CD14-positive monocyte (primary cell): ENCODE measurements around the gene PLOD2. TPM values are rescaled to one million over a fixed set of nuclear protein-coding genes. Genes with fewer than 3 reads are reported as not detected.

Source experiments
- DNase-seq, 3 donors: peaks; one replicate each; pipeline ENCODE4 v3.0.0-alpha.2; 2011 to 2022
- H2AFZ ChIP-seq: 2 replicates; pipeline ENCODE4 v1.6.0; 2012; ENCODE audit warnings: mild to moderate bottlenecking, low read depth, low read length, inconsistent platforms; ENCODE audit not compliant: insufficient read depth, poor library complexity, severe bottlenecking
- H3K27ac ChIP-seq, 2 donors: 1 replicate in 1 of 2; 2 replicates in 1 of 2; pipeline ENCODE4 v1.5.1; 2012 to 2013; ENCODE audit warnings: low read length in 2 of 2, control low read depth in 1 of 2, inconsistent platforms in 1 of 2, low read depth in 1 of 2, mild to moderate bottlenecking in 1 of 2
- H3K27me3 ChIP-seq, 2 donors: one replicate each; pipeline versions ENCODE4 v1.6.0 to v1.6.1; 2011 to 2013; ENCODE audit warnings: low read length in 2 of 2; ENCODE audit not compliant: control insufficient read depth in 2 of 2, insufficient read depth in 2 of 2
- H3K36me3 ChIP-seq, 2 donors: replicated peaks in 1 of 2; 1 replicate in 1 of 2; 2 replicates in 1 of 2; pipeline versions ENCODE4 v1.5.1 to v1.6.1; 2012 to 2013; ENCODE audit warnings: low read length in 2 of 2, control low read depth in 1 of 2, inconsistent platforms in 1 of 2, mild to moderate bottlenecking in 1 of 2; ENCODE audit not compliant: insufficient read depth in 2 of 2, control insufficient read depth in 1 of 2
- H3K4me1 ChIP-seq, 2 donors: 1 replicate in 1 of 2; 2 replicates in 1 of 2; pipeline versions ENCODE4 v1.5.1 to v1.6.1; 2012 to 2013; ENCODE audit warnings: low read length in 2 of 2, control low read depth in 1 of 2, inconsistent platforms in 1 of 2, mild to moderate bottlenecking in 1 of 2, moderate library complexity in 1 of 2; ENCODE audit not compliant: insufficient read depth in 2 of 2, control insufficient read depth in 1 of 2
- H3K4me2 ChIP-seq: replicated peaks from 2 replicates; pipeline ENCODE3; 2012; ENCODE audit warnings: low read length, moderate library complexity, mild to moderate bottlenecking; ENCODE audit not compliant: poor library complexity, severe bottlenecking; ENCODE audit errors: extremely low read depth
- H3K4me3 ChIP-seq, 3 experiments: fragments of 200-600 bp in 1 of 3; sonication (generic) in 1 of 3; replicated peaks in 1 of 3; 1 replicate in 2 of 3; 2 replicates in 1 of 3; pipeline ENCODE4 v1.5.1; 2011 to 2013; ENCODE audit warnings: low read length in 3 of 3, mild to moderate bottlenecking in 3 of 3, control low read depth in 2 of 3, low read depth in 2 of 3, inconsistent platforms in 1 of 3, moderate library complexity in 1 of 3
- H3K79me2 ChIP-seq: 2 replicates; pipeline ENCODE4 v1.6.0; 2012; ENCODE audit warnings: mild to moderate bottlenecking, control low read depth, inconsistent platforms, low read length, moderate library complexity; ENCODE audit not compliant: insufficient read depth
- H3K9ac ChIP-seq: 2 replicates; pipeline ENCODE4 v1.6.0; 2017; ENCODE audit warnings: low read length, mild to moderate bottlenecking; ENCODE audit not compliant: insufficient read depth, poor library complexity, severe bottlenecking
- H3K9me3 ChIP-seq, 2 donors: replicated peaks in 1 of 2; 1 replicate in 1 of 2; 2 replicates in 1 of 2; pipeline versions ENCODE4 v1.5.1 to v1.6.1; 2012 to 2013; ENCODE audit warnings: low read length in 2 of 2, control low read depth in 1 of 2; ENCODE audit not compliant: control insufficient read depth in 1 of 2, insufficient read depth in 1 of 2
- H4K20me1 ChIP-seq: 2 replicates; pipeline ENCODE4 v1.6.0; 2012; ENCODE audit warnings: mild to moderate bottlenecking, low read length, control low read depth, moderate library complexity; ENCODE audit not compliant: insufficient read depth
- H3K27ac Mint-ChIP-seq, 7 donors: one replicate each; pipeline ENCODE4 v1.8.0; 2020; ENCODE audit warnings: mild to moderate bottlenecking in 7 of 7, mixed read lengths in 7 of 7, moderate library complexity in 6 of 7, inconsistent platforms in 2 of 7
- H3K27me3 Mint-ChIP-seq, 3 donors: one replicate each; pipeline ENCODE4 v1.8.0; 2021 to 2022; ENCODE audit warnings: low read depth in 3 of 3, mild to moderate bottlenecking in 3 of 3, mixed read lengths in 3 of 3, moderate library complexity in 3 of 3, inconsistent platforms in 1 of 3
- H3K36me3 Mint-ChIP-seq, 2 donors: one replicate each; pipeline ENCODE4 v1.8.0; 2020; ENCODE audit warnings: mixed read lengths in 2 of 2, inconsistent platforms in 1 of 2, mild to moderate bottlenecking in 1 of 2
- H3K4me1 Mint-ChIP-seq: one replicate; pipeline ENCODE4 v1.8.0; 2020; ENCODE audit warnings: mild to moderate bottlenecking, mixed read lengths
- H3K4me3 Mint-ChIP-seq, 2 donors: one replicate each; pipeline ENCODE4 v1.8.0; 2020; ENCODE audit warnings: mild to moderate bottlenecking in 2 of 2, mixed read lengths in 2 of 2, moderate library complexity in 1 of 2
- H3K9me3 Mint-ChIP-seq, 7 donors: one replicate each; pipeline ENCODE4 v1.8.0; 2020 to 2022; ENCODE audit warnings: mixed read lengths in 7 of 7, mild to moderate bottlenecking in 6 of 7, moderate library complexity in 6 of 7, inconsistent platforms in 2 of 7
- WGBS: methylation state at CpG from one replicate; pipeline ENCODE4 v1.1.5; 2013; ENCODE audit warnings: missing lambda C conversion rate; ENCODE audit not compliant: insufficient coverage; 5-methylcytosine and 5-hydroxymethylcytosine counted together
- intact Hi-C, 2 donors: fragments of 100-400 bp; cut with micrococcal nuclease; formaldehyde crosslinking; loops; one replicate each; pipeline versions ENCODE4 v1.15.0 to v1.15.1; 2023
- polyA plus RNA-seq, 3 donors: library from polyadenylated mRNA; depleted of rRNA in 1 of 3; unstranded in 2 of 3; stranded (reverse) in 1 of 3; fragments of 300-500 nt in 2 of 3; fragments of >200 nt in 1 of 3; fragmentation: Illumina TruSeq in 2 of 3; gene quantifications; 1 replicate in 2 of 3; 2 replicates in 1 of 3; pipeline ENCODE4 v1.2.3, GENCODE V29; 2012 to 2021
- TF ChIP-seq, protein P1 (sequence below): fragments of 200-600 bp; IDR thresholded peaks from one replicate; pipeline ENCODE4 v1.8.0; 2022; ENCODE audit warnings: antibody characterized with exemption, mild to moderate bottlenecking

PLOD2 gene
- polyA plus RNA-seq, 3 donors = not detected

DNA sequence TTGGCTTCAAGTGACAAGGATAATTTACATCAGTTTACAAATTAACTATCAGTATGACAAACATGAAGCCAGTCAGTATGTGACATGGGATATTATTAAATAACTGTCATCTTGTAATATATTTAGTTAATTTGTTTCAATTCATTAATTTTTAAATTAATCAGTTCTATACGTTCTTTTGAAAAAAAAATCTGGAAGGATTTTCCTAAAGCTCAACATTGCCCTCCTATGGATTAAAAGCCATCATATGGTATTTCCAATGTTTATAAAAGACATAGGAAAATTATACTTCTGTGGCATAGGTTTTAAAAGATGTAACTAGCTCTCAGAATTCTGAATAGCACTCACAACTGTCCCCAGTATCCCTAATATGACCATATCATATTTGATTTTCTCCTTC, 134.4 kb downstream of the PLOD2 start:
- no peaks in the 10 kb centered on the region for H3K4me1 Mint-ChIP-seq
- no peaks in the 10 kb centered on the region for H3K36me3 Mint-ChIP-seq
- no peaks in the 10 kb centered on the region for H4K20me1 ChIP-seq
- WGBS = no CpG with 5 or more reads among the region's 1 CpG
- no peaks in the 10 kb centered on the region for H3K36me3 ChIP-seq
- H3K4me3 Mint-ChIP-seq = no peak overlapping the region
- peaks cover 0 to 3% (median 2%) of the 10 kb centered on the region in 3 donors for H3K27me3 Mint-ChIP-seq
- no peak for DNase-seq
- no peaks in the 10 kb centered on the region for H3K4me1 ChIP-seq
- H3K4me2 ChIP-seq = no peak overlapping the region
- H3K27me3 ChIP-seq = no peaks in the 10 kb centered on the region
- H3K4me3 ChIP-seq = no peak overlapping the region
- H3K79me2 ChIP-seq = no peaks in the 10 kb centered on the region
- H3K9ac ChIP-seq = no peak overlapping the region
- peaks cover 0 to 8% (median 4%) of the 10 kb centered on the region in 7 donors for H3K9me3 Mint-ChIP-seq
- TF ChIP-seq, protein P1, sequence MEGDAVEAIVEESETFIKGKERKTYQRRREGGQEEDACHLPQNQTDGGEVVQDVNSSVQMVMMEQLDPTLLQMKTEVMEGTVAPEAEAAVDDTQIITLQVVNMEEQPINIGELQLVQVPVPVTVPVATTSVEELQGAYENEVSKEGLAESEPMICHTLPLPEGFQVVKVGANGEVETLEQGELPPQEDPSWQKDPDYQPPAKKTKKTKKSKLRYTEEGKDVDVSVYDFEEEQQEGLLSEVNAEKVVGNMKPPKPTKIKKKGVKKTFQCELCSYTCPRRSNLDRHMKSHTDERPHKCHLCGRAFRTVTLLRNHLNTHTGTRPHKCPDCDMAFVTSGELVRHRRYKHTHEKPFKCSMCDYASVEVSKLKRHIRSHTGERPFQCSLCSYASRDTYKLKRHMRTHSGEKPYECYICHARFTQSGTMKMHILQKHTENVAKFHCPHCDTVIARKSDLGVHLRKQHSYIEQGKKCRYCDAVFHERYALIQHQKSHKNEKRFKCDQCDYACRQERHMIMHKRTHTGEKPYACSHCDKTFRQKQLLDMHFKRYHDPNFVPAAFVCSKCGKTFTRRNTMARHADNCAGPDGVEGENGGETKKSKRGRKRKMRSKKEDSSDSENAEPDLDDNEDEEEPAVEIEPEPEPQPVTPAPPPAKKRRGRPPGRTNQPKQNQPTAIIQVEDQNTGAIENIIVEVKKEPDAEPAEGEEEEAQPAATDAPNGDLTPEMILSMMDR = no peak
- intact Hi-C loops = no loop called here
- H2AFZ ChIP-seq = no peak overlapping the region
- H3K27ac ChIP-seq = no peak overlapping the region
- no peaks in the 10 kb centered on the region for H3K9me3 ChIP-seq
- no peak overlapping the region for H3K27ac Mint-ChIP-seq

DNA sequence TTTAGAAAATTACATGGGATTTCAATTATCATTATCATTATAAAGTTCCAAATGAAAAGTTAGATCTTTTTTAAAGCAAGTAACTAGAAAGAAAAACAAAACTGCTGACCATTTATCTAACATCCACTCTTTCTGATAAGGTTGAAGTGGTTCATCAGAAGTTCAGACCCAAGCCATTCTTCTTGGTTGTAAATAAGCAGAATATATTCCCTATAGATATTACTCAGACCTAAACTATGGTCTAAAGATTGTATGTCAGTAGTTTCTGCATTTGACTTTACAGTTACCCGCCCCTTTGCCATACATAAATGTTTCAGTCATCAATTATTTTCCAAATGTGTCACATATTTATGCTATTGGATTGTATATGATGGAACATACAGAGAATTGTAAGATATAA, 136.7 kb downstream of the PLOD2 start:
- H3K4me3 Mint-ChIP-seq = no peak overlapping the region
- H3K27me3 ChIP-seq = no peaks in the 10 kb centered on the region
- H3K4me1 Mint-ChIP-seq = no peaks in the 10 kb centered on the region
- TF ChIP-seq, protein P1 = no peak
- no peaks in the 10 kb centered on the region for H4K20me1 ChIP-seq
- no peak overlapping the region for H3K27ac Mint-ChIP-seq
- H2AFZ ChIP-seq = no peak overlapping the region
- no peak overlapping the region for H3K4me2 ChIP-seq
- H3K79me2 ChIP-seq = no peaks in the 10 kb centered on the region
- no peaks in the 10 kb centered on the region for H3K36me3 Mint-ChIP-seq
- no peak for DNase-seq
- H3K4me3 ChIP-seq = no peak overlapping the region
- no peak overlapping the region for H3K27ac ChIP-seq
- peaks cover 0 to 2% (median 2%) of the 10 kb centered on the region in 3 donors for H3K27me3 Mint-ChIP-seq
- H3K4me1 ChIP-seq = no peaks in the 10 kb centered on the region
- no peaks in the 10 kb centered on the region for H3K9me3 ChIP-seq
- no peak overlapping the region for H3K9ac ChIP-seq
- no peaks in the 10 kb centered on the region for H3K36me3 ChIP-seq
- no CpG with 5 or more reads among the region's 1 CpG for WGBS
- H3K9me3 Mint-ChIP-seq = peaks cover 0 to 8% (median 1%) of the 10 kb centered on the region in 7 donors
- intact Hi-C loops = no loop called here
